Measurements from ENCODE around the gene AJAP1. TPM values are rescaled to one million over a fixed set of nuclear protein-coding genes. Genes with fewer than 3 reads are reported as not detected.
"Not testable (repeated sequence)": the region's sequence is repeated elsewhere in the genome, so short reads cannot be mapped to it uniquely, and the experiment has no call there.

Gene AJAP1
- total RNA-seq, 1 experiment from 2014 or later = not detected

GRCh38 chr1:4665456-4665855, 11.0 kb downstream of the AJAP1 start:
- BruUV-seq (replicated peaks) = no TSS peak
- no peaks in the 10 kb centered on the region for H3K36me3 ChIP-seq (ENCODE audit: control insufficient read depth, insufficient read depth, low read length)
- in situ Hi-C loops (cut with HindIII; ENCODE audit: low pct_unique_long_range_greater_than_20kb, low sequenced_read_pairs) = no loop called here
- TF ChIP-seq POLR2AphosphoS5 (IDR thresholded peaks at IDR 0.05; ENCODE audit: low read depth, low read length) = no peak
- TF ChIP-seq CTCF (IDR thresholded peaks at IDR 0.05) = no peak
- no peak for TF ChIP-seq SIN3A (IDR thresholded peaks at IDR 0.05; ENCODE audit: borderline replicate concordance, insufficient read depth, low read depth, low read length)
- no peak for TF ChIP-seq REST (IDR thresholded peaks at IDR 0.05; ENCODE audit: insufficient read depth in 1 of 2, low read depth in 2 of 2, low read length in 1 of 2)
- no peak for TF ChIP-seq TCF7L2 (IDR thresholded peaks at IDR 0.05; ENCODE audit: low read depth, low read length)
- POLR2A ChIA-PET = no interaction called here
- peaks cover 2% of the 10 kb centered on the region; the same call in 1 of the 2 replicates for H3K27me3 ChIP-seq (ENCODE audit: control insufficient read depth, insufficient read depth, low read length)
- ATAC-seq (no peak), DNase-seq (ENCODE audit: low read depth, low spot score) (no peak)
- H3K4me1 ChIP-seq (ENCODE audit: control insufficient read depth, insufficient read depth, low read length) = no peaks in the 10 kb centered on the region
- intact Hi-C loops (cut with micrococcal nuclease; ENCODE audit: unreplicated experiment) = no loop called here
- CTCF ChIA-PET = no interaction called here
- H3K4me3 ChIP-seq (ENCODE audit: low read depth in 2 of 2, low read length in 2 of 2) = no peak overlapping the region
- no peak overlapping the region for H3K27ac ChIP-seq (ENCODE audit: low read length)
- no peaks in the 10 kb centered on the region for H3K9me3 ChIP-seq (ENCODE audit: control insufficient read depth, insufficient read depth, low read depth, low read length)

- H3K27me3 ChIP-seq (ENCODE audit: control insufficient read depth, insufficient read depth, low read length); in situ Hi-C loops (cut with HindIII; ENCODE audit: low pct_unique_long_range_greater_than_20kb, low sequenced_read_pairs); CTCF ChIA-PET; H3K4me1 ChIP-seq (ENCODE audit: control insufficient read depth, insufficient read depth, low read length); H3K4me3 ChIP-seq (ENCODE audit: low read depth in 2 of 2, low read length in 2 of 2); ATAC-seq; DNase-seq (ENCODE audit: low read depth, low spot score); intact Hi-C loops (cut with micrococcal nuclease; ENCODE audit: unreplicated experiment); POLR2A ChIA-PET; H3K9me3 ChIP-seq (ENCODE audit: control insufficient read depth, insufficient read depth, low read depth, low read length); H3K36me3 ChIP-seq (ENCODE audit: control insufficient read depth, insufficient read depth, low read length); H3K27ac ChIP-seq (ENCODE audit: low read length); BruUV-seq (replicated peaks): not testable (repeated sequence)
Observed at GRCh38 chr1:4666683-4667082, 12.3 kb downstream of the AJAP1 start.

GRCh38 chr1:4668743-4669700, 14.6 kb downstream of the AJAP1 start:
- in situ Hi-C loops (cut with HindIII; ENCODE audit: low pct_unique_long_range_greater_than_20kb, low sequenced_read_pairs) (no loop called here), intact Hi-C loops (cut with micrococcal nuclease; ENCODE audit: unreplicated experiment) (no loop called here)
- no peaks in the 10 kb centered on the region for H3K4me1 ChIP-seq (ENCODE audit: control insufficient read depth, insufficient read depth, low read length)
- no TSS peak for BruUV-seq (replicated peaks)
- no peaks in the 10 kb centered on the region for H3K36me3 ChIP-seq (ENCODE audit: control insufficient read depth, insufficient read depth, low read length)
- H3K4me3 ChIP-seq (ENCODE audit: low read depth in 2 of 2, low read length in 2 of 2) = no peak overlapping the region
- POLR2A ChIA-PET = no interaction called here
- no peak for TF ChIP-seq POLR2AphosphoS5 (IDR thresholded peaks at IDR 0.05; ENCODE audit: low read depth, low read length)
- no peak for TF ChIP-seq SIN3A (IDR thresholded peaks at IDR 0.05; ENCODE audit: borderline replicate concordance, insufficient read depth, low read depth, low read length)
- no peak for TF ChIP-seq TCF7L2 (IDR thresholded peaks at IDR 0.05; ENCODE audit: low read depth, low read length)
- no peak for TF ChIP-seq REST (IDR thresholded peaks at IDR 0.05; ENCODE audit: insufficient read depth in 1 of 2, low read depth in 2 of 2, low read length in 1 of 2)
- no peak for TF ChIP-seq CTCF (IDR thresholded peaks at IDR 0.05)
- ATAC-seq (no peak), DNase-seq (ENCODE audit: low read depth, low spot score) (no peak)
- no peaks in the 10 kb centered on the region for H3K27me3 ChIP-seq (ENCODE audit: control insufficient read depth, insufficient read depth, low read length)
- H3K9me3 ChIP-seq (ENCODE audit: control insufficient read depth, insufficient read depth, low read depth, low read length) = no peaks in the 10 kb centered on the region
- no peak overlapping the region for H3K27ac ChIP-seq (ENCODE audit: low read length)
- CTCF ChIA-PET = no interaction called here

Measured in Panc1 (cell line).